Thyroid gland (tissue), 4 donors: ENCODE data around the gene AGAP5.
"Not testable (repeated sequence)": the region's sequence is repeated elsewhere in the genome, so short reads cannot be mapped to it uniquely, and the experiment has no call there.

Experiments
- CTCF ChIP-seq, 6 experiments: fragments of 200-600 bp in 3 of 6; fragments of 450-650 bp in 3 of 6; sonication (generic) in 3 of 6; IDR thresholded peaks; one replicate each; pipeline ENCODE4 v1.5.1; 2016 to 2019; ENCODE audit warnings: antibody characterized with exemption in 6 of 6, mild to moderate bottlenecking in 2 of 6, inconsistent platforms in 1 of 6, moderate library complexity in 1 of 6
- POLR2A ChIP-seq, 2 donors: fragments of 450-650 bp; IDR thresholded peaks; one replicate each; pipeline ENCODE4 v1.6.1; 2017; ENCODE audit warnings: antibody characterized with exemption in 2 of 2, mild to moderate bottlenecking in 2 of 2, moderate library complexity in 1 of 2

- TF ChIP-seq CTCF, POLR2A (IDR thresholded peaks at IDR 0.05): not testable (repeated sequence)
Measured at GRCh38 chr10:73711683-73712082, 13.8 kb upstream of the AGAP5 start.
